ENCODE results near the gene POLR1G. TPM values are rescaled to one million over a fixed set of nuclear protein-coding genes. Genes with fewer than 3 reads are reported as not detected.

The POLR1G gene
- total RNA-seq, 2 donors from 2014 or later = 2.2 to 9.9 TPM

DNA sequence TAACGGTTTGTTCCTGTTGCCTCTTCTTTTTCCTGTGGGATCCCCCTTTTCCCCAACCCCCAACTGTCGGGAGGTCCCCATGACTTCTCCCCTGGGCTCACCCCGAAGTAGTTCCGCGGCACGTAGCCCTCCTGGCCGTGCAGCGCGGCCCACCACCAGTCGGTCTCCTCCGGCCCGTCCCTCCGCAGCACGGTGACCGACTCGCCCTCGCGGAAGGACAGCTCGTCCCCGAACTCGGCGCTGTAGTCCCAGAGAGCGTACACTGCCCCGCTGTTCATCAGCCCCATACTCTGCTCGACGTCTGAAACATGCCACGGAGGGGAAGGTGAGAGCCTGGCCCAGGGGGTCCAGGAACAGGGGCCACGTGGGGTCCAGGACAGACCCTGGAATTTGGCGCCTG is 24.0 kb upstream of the POLR1G start:
- TF ChIP-seq CTCF (IDR thresholded peaks at IDR 0.05) = no peak
- no peak overlapping the region for H3K27ac ChIP-seq
- DNase-seq (ENCODE audit: low spot score) (no peak), ATAC-seq (ENCODE audit: insufficient number of reproducible peaks, low FRiP score, low read depth) (no peak)
- no peaks in the 10 kb centered on the region for H3K9me3 ChIP-seq
- H3K4me1 ChIP-seq (ENCODE audit: control insufficient read depth in 1 of 2, low read depth in 2 of 2) = peaks cover 5 to 10% of the 10 kb centered on the region in 2 donors
- no peaks in the 10 kb centered on the region for H3K27me3 ChIP-seq (replicated peaks; ENCODE audit: insufficient read depth)
- peaks cover 3% of the 10 kb centered on the region for H3K36me3 ChIP-seq
- H3K4me3 ChIP-seq = no peak overlapping the region

- peaks cover 5 to 10% of the 10 kb centered on the region in 2 donors for H3K4me1 ChIP-seq (ENCODE audit: control insufficient read depth in 1 of 2, low read depth in 2 of 2)
- no peak for ATAC-seq (ENCODE audit: insufficient number of reproducible peaks, low FRiP score, low read depth)
- no peak for TF ChIP-seq CTCF (IDR thresholded peaks at IDR 0.05)
- no peak overlapping the region for H3K4me3 ChIP-seq
- H3K9me3 ChIP-seq = no peaks in the 10 kb centered on the region
- no peaks in the 10 kb centered on the region for H3K27me3 ChIP-seq (replicated peaks; ENCODE audit: insufficient read depth)
- DNase-seq (ENCODE audit: low spot score) = no peak
- peaks cover 5% of the 10 kb centered on the region for H3K36me3 ChIP-seq
- no peak overlapping the region for H3K27ac ChIP-seq
Measured at GRCh38 chr19:45385392-45386221, 20.8 kb upstream of the POLR1G start.

DNA sequence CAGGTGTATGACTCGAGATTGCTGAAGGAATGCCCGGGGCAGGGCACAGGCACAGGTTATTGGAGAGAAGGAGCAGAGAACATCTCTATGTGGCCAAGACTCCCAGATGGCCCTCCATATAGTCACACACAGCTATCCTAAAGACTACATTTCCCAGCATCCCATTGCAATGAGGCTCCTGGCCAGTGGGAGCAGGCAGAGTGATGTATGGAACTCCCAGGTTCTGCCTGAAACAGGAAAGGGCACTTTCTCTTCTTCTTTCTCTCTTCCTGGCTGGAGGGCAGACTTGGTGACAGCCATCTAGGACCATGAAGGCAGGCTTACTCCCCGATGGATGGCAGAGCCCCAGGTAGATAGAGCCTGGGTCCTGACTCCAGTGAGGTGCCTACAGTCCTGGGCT is 15.1 kb upstream of the POLR1G start:
- no peak for TF ChIP-seq CTCF (IDR thresholded peaks at IDR 0.05)
- Histone ChIP-seq H3K4me1 (ENCODE audit: control insufficient read depth in 1 of 2, low read depth in 2 of 2) (no peaks in the 10 kb centered on the region), H3K36me3 (peaks cover 18% of the 10 kb centered on the region), H3K27ac (no peak overlapping the region), H3K27me3 (replicated peaks; ENCODE audit: insufficient read depth) (no peaks in the 10 kb centered on the region), H3K9me3 (no peaks in the 10 kb centered on the region), H3K4me3 (no peak overlapping the region)
- no peak for DNase-seq (ENCODE audit: low spot score)
- no peak for ATAC-seq (ENCODE audit: insufficient number of reproducible peaks, low FRiP score, low read depth)

DNA sequence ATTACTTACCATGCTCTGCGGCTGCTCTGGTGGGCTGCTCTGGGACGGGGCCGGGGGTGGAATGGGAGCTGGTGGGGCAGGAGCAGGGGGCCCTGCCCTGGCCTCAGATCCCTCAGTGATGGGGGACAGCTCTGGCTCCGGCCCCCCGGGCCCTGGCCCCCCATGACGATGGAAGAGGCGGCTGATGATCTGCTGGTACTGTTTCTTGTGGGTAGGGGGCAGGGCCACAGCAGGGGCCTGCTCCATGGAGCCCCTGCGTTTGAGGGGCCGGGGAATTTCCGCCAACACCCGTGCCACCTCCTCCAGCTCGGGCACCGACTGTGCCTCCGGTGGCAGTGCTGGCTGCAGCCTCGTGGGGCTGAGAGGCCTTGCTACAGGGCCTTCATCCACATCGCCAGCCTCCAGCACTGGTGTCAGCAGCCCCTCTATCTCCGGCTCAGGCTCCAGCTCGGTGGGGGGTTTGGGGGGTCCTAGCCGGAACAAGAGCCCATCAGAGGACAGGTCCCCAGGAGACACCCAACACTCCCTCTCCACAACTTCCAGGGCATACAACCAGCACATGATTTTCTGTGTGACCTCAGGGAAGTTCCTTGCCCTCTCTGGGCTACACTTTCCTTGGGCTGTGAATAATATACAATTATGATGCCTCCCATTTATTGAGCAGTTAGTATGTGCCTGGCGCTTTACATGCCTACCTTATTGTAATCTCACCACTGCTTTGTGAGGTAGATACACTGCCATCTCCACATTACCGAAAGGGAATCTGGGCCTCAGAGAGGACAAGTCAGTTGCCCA is 14.4 kb upstream of the POLR1G start:
- Histone ChIP-seq H3K9me3 (no peaks in the 10 kb centered on the region), H3K4me3 (no peak overlapping the region), H3K36me3 (peaks cover 20% of the 10 kb centered on the region), H3K27me3 (replicated peaks; ENCODE audit: insufficient read depth) (no peaks in the 10 kb centered on the region), H3K27ac (no peak overlapping the region), H3K4me1 (ENCODE audit: control insufficient read depth in 1 of 2, low read depth in 2 of 2) (no peaks in the 10 kb centered on the region)
- TF ChIP-seq CTCF (IDR thresholded peaks at IDR 0.05) = no peak
- no peak for DNase-seq (ENCODE audit: low spot score)
- ATAC-seq (ENCODE audit: insufficient number of reproducible peaks, low FRiP score, low read depth) = no peak

Measured in thoracic aorta (tissue), 2 donors.